ENCODE measurements around the gene DLG3.

Gene DLG3

GRCh38 chrX:70552130-70552704 lies 107.6 kb downstream of the DLG3 start:
- Mint-ChIP-seq H3K27me3 (ENCODE audit: low read depth) (no peaks in the 10 kb centered on the region), H3K4me3 (no peak overlapping the region), H3K36me3 (ENCODE audit: low read depth) (no peaks in the 10 kb centered on the region), H3K4me1 (ENCODE audit: low read depth) (peaks cover 8% of the 10 kb centered on the region), H3K27ac (no peak overlapping the region), H3K9me3 (no peaks in the 10 kb centered on the region)
- no peak for DNase-seq (ENCODE audit: low spot score)

- H3K4me3 Mint-ChIP-seq, result no peak overlapping the region
- H3K27me3 Mint-ChIP-seq (ENCODE audit: low read depth), result no peaks in the 10 kb centered on the region
- no peak for DNase-seq (ENCODE audit: low spot score)
- peaks cover 3% of the 10 kb centered on the region for H3K9me3 Mint-ChIP-seq
- no peaks in the 10 kb centered on the region for H3K36me3 Mint-ChIP-seq (ENCODE audit: low read depth)
- H3K4me1 Mint-ChIP-seq (ENCODE audit: low read depth), result peaks cover 8% of the 10 kb centered on the region
- no peak overlapping the region for H3K27ac Mint-ChIP-seq
Observed at GRCh38 chrX:70553516-70553915, 108.9 kb downstream of the DLG3 start.

- Mint-ChIP-seq H3K4me3 (no peak overlapping the region), H3K4me1 (ENCODE audit: low read depth) (peaks cover 8% of the 10 kb centered on the region), H3K27ac (no peak overlapping the region), H3K27me3 (ENCODE audit: low read depth) (no peaks in the 10 kb centered on the region), H3K9me3 (peaks cover 5% of the 10 kb centered on the region), H3K36me3 (ENCODE audit: low read depth) (no peaks in the 10 kb centered on the region)
- DNase-seq (ENCODE audit: low spot score), result no peak
Observed at GRCh38 chrX:70554081-70554480, 109.4 kb downstream of the DLG3 start.

- no peaks in the 10 kb centered on the region for H3K27me3 Mint-ChIP-seq (ENCODE audit: low read depth)
- no peak overlapping the region for H3K27ac Mint-ChIP-seq
- H3K36me3 Mint-ChIP-seq (ENCODE audit: low read depth), result no peaks in the 10 kb centered on the region
- H3K4me1 Mint-ChIP-seq (ENCODE audit: low read depth), result peaks cover 8% of the 10 kb centered on the region
- no peak for DNase-seq (ENCODE audit: low spot score)
- peaks cover 5% of the 10 kb centered on the region for H3K9me3 Mint-ChIP-seq
- no peak overlapping the region for H3K4me3 Mint-ChIP-seq
Observed at GRCh38 chrX:70554523-70554922, 109.9 kb downstream of the DLG3 start.

GRCh38 chrX:70554948-70555347 lies 110.3 kb downstream of the DLG3 start:
- Mint-ChIP-seq H3K27ac (no peak overlapping the region), H3K4me3 (no peak overlapping the region), H3K4me1 (ENCODE audit: low read depth) (peaks cover 8% of the 10 kb centered on the region), H3K27me3 (ENCODE audit: low read depth) (no peaks in the 10 kb centered on the region), H3K36me3 (ENCODE audit: low read depth) (no peaks in the 10 kb centered on the region), H3K9me3 (peaks cover 5% of the 10 kb centered on the region)
- no peak for DNase-seq (ENCODE audit: low spot score)
